Measurements from ENCODE around the gene RCAN1.

GRCh38 chr21:34544032-34544496 lies 70.8 kb downstream of the RCAN1 start:
- TF ChIP-seq CTCF (IDR thresholded peaks at IDR 0.05; ENCODE audit: low read depth, low read length) (peak; percentile 19), EZH2phosphoT487 (IDR thresholded peaks at IDR 0.05; ENCODE audit: low read depth) (no peak)

Measured in OCI-LY3 (cell line).